SH-SY5Y (cell line): Measurements from ENCODE around the gene KIAA0232.

Experiments
- GATA2 ChIP-seq: IDR thresholded peaks from 2 replicates; pipeline ENCODE4 v1.6.1; 2011; ENCODE audit warnings: mild to moderate bottlenecking, low read depth, low read length
- GATA3 ChIP-seq: IDR thresholded peaks from 2 replicates; pipeline ENCODE4 v1.6.1; 2011; ENCODE audit warnings: low read depth, mild to moderate bottlenecking, low read length, moderate library complexity

DNA sequence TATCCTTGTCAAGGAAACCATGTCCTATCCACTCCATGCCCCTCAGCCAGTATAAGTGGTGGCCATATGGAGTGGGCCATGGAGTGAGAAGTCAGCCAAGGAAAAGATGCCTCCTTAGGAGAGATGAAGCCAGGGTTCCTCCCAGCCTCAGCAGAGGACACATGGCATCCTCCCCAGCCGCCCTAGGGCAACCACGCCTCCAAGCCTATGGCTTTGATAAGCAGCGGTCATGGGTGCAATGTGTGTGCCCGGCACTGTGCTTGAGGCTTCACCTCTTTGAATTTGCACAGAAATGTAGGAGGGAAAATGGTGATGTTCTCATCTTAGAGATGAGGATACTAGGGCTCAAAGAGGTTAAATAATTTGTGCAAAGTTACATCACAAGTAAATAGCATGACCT, 92.5 kb downstream of the KIAA0232 start:
- no peak for TF ChIP-seq GATA2
- TF ChIP-seq GATA3, result no peak
